Sciatic nerve (tissue), 2 donors: ENCODE measurements around the gene RINT1. TPM values are rescaled to one million over a fixed set of nuclear protein-coding genes. Genes with fewer than 3 reads are reported as not detected.
"Not testable (repeated sequence)": the region's sequence is repeated elsewhere in the genome, so short reads cannot be mapped to it uniquely, and the experiment has no call there.

Experiments used
- ATAC-seq: fragments of 200-7000 bp; cut with Tn5 transposase; one replicate; pipeline ENCODE4 v1.9.1; 2020; ENCODE audit warnings: mild to moderate bottlenecking, moderate library complexity
- DNase-seq: peaks from one replicate; pipeline ENCODE4 v3.0.0-alpha.2; 2020; ENCODE audit warnings: low spot score
- intact Hi-C: fragments of 100-400 bp; cut with DNase I; formaldehyde crosslinking; loops from one replicate; pipeline ENCODE4 v1.14.2; 2022
- total RNA-seq: library from RNA; stranded (reverse); fragmentation: NEBNext Ultra II Directional; extraction: Animal tissue kit (Norgen Biotek cat#: 25700); gene quantifications from one replicate; pipeline ENCODE4 v1.2.1, GENCODE V29; 2021
- donor health status: DM: no; HTN: no; CAD: no.
- donor health status: DM: no; HTN: no; CAD: no.

RINT1 gene
- total RNA-seq, 1 donor from 2014 or later, result 16.1 TPM

- ATAC-seq, DNase-seq, intact Hi-C loops: not testable (repeated sequence)
These were observed 4.3 kb upstream of the RINT1 start for GRCh38 chr7:105527737-105528136.

GRCh38 chr7:105530126-105530525, 1.9 kb upstream of the RINT1 start:
- DNase-seq (no peak), ATAC-seq (no peak)
- intact Hi-C loops, result no loop called here

- intact Hi-C loops, result no loop called here
- DNase-seq (no peak), ATAC-seq (no peak)
These were observed 1.5 kb upstream of the RINT1 start for GRCh38 chr7:105530546-105530945.

- no peak for DNase-seq
- ATAC-seq, result no peak
- intact Hi-C loops, result no loop called here
These were observed 884 bp downstream of the RINT1 start for GRCh38 chr7:105532709-105533460.

GRCh38 chr7:105538339-105538738, 6.3 kb downstream of the RINT1 start:
- ATAC-seq, result no peak
- intact Hi-C loops, result no loop called here
- DNase-seq, result no peak

- no peak for ATAC-seq
- intact Hi-C loops, result no loop called here
These were observed 27.9 kb downstream of the RINT1 start for GRCh38 chr7:105559926-105560325.

GRCh38 chr7:105565190-105565589, 33.2 kb downstream of the RINT1 start:
- intact Hi-C loops, result no loop called here
- ATAC-seq (no peak), DNase-seq (no peak)

More at GRCh38 chr7:105559926-105560325, 27.9 kb downstream of the RINT1 start:
- no peak for DNase-seq

- intact Hi-C loops, result no loop called here
- no peak for DNase-seq
- ATAC-seq, result no peak
These were observed 35.0 kb downstream of the RINT1 start for GRCh38 chr7:105567024-105567423.

GRCh38 chr7:105567821-105568220, 35.8 kb downstream of the RINT1 start:
- DNase-seq (no peak), ATAC-seq (no peak)
- intact Hi-C loops, result no loop called here

- intact Hi-C loops, result no loop called here
- ATAC-seq (no peak), DNase-seq (no peak)
These were observed 39.9 kb downstream of the RINT1 start for GRCh38 chr7:105571891-105572290.

GRCh38 chr7:105577251-105577650, 45.2 kb downstream of the RINT1 start:
- DNase-seq (no peak), ATAC-seq (no peak)
- intact Hi-C loops, result no loop called here

GRCh38 chr7:105578496-105578895, 46.5 kb downstream of the RINT1 start:
- ATAC-seq (no peak), DNase-seq (no peak)
- intact Hi-C loops, result no loop called here

GRCh38 chr7:105580022-105580740, 48.2 kb downstream of the RINT1 start:
- DNase-seq (no peak), ATAC-seq (no peak)
- intact Hi-C loops, result no loop called here

GRCh38 chr7:105581066-105581811, 49.2 kb downstream of the RINT1 start, which contains the start of gene EFCAB10:
EFCAB10 (minus strand) TSS chr7:105581493; CDS start chr7:105581463, 30 bp downstream.
- ATAC-seq (peak; percentile 38), DNase-seq (peak; percentile 64)
- intact Hi-C loops, result no loop called here

- no peak for ATAC-seq
- intact Hi-C loops, result no loop called here
- no peak for DNase-seq
These were observed 51.1 kb downstream of the RINT1 start for GRCh38 chr7:105583061-105583460.

- DNase-seq (no peak), ATAC-seq (no peak)
- intact Hi-C loops, result no loop called here
These were observed 52.2 kb downstream of the RINT1 start for GRCh38 chr7:105584165-105584564.

- no peak for DNase-seq
- no peak for ATAC-seq
- intact Hi-C loops, result no loop called here
These were observed 54.0 kb downstream of the RINT1 start for GRCh38 chr7:105585850-105586500.

- ATAC-seq, result no peak
- no peak for DNase-seq
- intact Hi-C loops, result no loop called here
These were observed 56.1 kb downstream of the RINT1 start for GRCh38 chr7:105587909-105588635.
